HG03103 (cell line): ENCODE data around the gene PGM1.
A peak's percentile ranks its signal among the peaks of the same experiment; 100 is the strongest.

ENCODE experiments used
- ATAC-seq: cut with Tn5 transposase; IDR thresholded peaks from one replicate; pipeline ENCODE4 v1.9.1; 2021; ENCODE audit warnings: low read depth; ENCODE audit not compliant: unreplicated experiment

The PGM1 gene

GRCh38 chr1:63600248-63600647 is 7.0 kb downstream of the PGM1 start:
- no peak for ATAC-seq

DNA sequence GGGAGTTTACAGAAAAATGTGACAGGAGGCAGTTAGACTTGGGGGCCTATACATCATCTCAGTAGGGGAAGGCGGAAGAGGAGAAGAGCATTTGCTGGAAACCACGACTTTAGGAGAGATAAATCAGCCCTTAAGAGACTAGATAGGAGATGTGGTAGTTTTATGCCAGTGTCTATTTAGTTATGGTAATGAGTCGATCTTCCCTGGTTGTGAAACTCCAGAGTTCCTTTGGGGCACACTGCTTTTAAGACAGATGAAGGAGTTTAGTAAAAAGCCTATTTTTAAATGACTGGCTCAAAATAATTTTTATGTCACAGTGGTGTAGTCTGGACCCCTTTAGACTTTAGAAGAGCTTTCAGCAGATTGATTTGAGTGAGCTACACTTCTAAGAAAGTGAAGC is 7.8 kb downstream of the PGM1 start:
- ATAC-seq = no peak

GRCh38 chr1:63601463-63601862 is 8.3 kb downstream of the PGM1 start:
- no peak for ATAC-seq

DNA sequence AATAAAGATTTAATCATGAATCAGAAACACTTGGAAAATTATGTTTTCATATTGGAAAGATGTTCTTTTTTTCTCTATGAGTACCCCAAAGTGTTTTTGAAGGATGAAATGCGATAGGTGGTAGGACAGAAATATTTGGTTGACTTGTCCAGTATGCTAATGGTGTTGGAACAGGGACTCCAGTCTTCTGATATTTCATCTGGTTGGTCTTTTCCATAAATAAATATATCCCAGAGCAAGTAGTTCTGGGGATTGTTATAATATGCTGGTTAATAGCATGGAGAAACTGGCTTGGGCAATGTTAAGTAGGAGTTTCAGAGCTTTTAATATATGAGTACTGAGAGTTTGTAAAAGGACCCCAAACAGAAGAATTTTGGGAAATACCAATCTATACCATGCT is 8.7 kb downstream of the PGM1 start:
- ATAC-seq = no peak

DNA sequence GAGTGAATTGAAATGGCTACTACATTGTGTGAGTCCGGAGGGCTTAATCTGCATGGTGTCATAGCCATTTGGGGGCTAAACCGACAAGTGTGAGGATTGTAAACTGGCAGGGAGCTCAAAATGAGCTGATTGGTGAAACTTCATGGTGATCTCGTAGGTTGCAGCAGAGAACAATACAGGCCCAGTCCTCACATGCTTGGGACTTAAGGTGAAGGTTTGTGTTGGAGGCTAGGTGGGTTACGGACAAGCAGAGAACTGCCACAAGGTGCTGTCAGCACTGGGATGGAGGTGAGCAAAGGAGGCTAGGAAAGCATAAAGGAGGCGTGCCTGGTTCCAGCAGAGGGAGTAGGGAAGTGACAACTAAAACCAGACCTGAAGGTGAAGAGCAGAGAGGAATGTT is 9.4 kb downstream of the PGM1 start:
- ATAC-seq = no peak

- ATAC-seq = no peak
These were observed 10.6 kb downstream of the PGM1 start for GRCh38 chr1:63603810-63604209.

DNA sequence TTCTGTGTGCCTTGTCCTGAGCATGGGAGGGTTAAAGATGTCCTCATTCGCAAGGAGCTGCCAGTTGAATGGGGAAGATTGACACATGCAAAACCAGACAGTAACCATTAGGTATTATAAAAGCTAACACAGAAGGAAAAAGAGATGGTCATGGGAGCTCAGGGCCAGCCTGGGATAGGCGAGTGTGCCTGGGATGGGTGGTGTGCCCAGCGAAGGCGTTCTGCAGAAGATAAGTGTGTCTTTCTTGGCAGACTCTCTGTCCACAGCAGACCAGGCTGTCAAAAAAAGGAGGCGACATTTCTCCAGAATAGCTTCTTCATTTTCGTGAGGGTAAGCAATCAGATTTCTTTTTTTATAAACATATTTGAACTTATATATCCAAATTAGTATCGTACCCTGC is 14.1 kb downstream of the PGM1 start:
- ATAC-seq = no peak

GRCh38 chr1:63611231-63611630 is 18.0 kb downstream of the PGM1 start:
- ATAC-seq = no peak

- ATAC-seq = no peak
These were observed 19.4 kb downstream of the PGM1 start for GRCh38 chr1:63612564-63612963.

- ATAC-seq = no peak
These were observed 19.8 kb downstream of the PGM1 start for GRCh38 chr1:63612971-63613370.

DNA sequence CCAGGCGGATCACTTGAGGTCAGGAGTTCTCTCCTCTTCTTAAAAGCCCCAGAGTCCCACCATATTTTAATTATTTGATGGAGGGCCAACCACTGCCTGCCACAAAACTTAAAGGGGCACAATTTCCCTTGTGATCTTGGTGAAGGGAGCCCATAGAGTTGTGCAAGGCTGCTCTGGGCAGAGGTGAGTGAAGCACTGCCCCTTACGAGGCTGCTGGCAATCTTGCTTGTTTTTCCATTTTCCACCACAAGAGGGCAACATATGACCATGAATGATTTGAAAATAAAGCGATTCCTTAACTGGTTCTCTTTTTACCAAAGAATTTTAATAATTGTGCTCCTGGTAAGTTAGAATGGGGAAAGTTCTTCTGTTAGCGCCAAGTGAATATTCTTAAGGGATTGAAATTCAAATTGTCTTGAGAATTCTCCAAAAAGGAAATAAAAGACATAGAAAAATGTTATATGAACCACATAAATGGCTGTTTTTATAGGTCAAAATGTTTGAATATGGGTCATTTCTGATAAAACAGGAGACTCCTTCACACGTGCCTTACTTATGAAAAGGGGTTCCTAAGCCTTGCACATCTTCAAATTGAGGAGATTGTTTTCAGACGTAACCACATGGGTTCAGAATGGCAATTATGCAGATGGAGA is 22.7 kb downstream of the PGM1 start:
- peak; percentile 54 for ATAC-seq

DNA sequence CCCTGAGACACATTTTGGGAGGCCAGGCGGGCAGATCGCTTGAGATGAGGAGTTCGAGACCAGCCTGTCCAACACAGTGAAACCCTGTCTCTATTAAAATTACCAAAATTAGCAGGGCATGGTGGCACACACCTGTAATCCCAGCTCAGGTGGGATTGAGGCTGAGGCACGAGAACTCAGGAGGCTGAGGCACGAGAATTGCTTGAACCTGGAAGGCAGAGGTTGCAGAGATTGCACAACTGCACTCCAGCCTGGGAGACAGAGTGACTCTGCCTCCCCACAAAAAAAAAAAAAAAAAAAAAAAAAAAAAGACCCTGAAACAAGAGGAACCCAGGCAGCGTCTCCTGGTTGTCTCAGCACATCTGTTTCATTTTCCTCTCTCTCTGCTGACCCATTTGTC is 24.2 kb downstream of the PGM1 start:
- no peak for ATAC-seq

DNA sequence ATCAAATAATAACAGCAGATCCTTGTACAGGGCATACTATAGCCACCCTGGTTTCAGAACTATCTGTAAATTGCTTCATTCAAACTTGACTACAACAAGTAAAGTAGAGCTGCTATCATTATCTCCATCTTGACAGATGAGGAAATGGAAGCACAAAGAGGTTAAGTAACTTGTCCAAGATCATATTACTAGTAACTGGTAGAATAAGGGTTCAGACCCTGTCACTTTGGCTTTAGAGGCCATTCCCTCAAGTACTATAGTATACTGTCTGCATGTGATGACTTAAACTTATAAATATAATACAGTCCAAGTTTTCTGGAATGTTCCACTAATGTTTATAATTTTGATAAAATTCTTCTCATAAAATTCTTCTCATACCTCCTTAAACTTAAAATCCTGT is 24.8 kb downstream of the PGM1 start:
- ATAC-seq = no peak

- no peak for ATAC-seq
These were observed 26.3 kb downstream of the PGM1 start for GRCh38 chr1:63619558-63619957.

DNA sequence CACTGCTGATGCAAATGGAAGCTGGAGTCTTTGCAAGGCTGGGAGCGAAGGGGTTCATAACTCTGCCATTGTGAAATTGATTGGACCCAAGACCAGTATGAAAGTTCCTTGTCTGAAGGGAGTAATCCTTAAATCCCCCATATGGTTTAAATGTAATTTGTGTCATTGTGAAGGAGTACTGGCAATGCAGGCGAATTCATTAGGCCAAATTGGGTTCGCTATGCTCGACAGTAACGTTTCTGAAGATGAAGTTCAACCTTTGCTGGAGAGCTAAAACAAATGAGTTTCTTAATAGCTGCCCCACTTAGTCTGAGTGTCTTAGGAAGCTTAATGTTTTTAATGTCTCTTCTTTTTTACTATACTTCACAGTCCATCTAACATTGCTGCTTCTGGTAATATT is 27.5 kb downstream of the PGM1 start:
- no peak for ATAC-seq

DNA sequence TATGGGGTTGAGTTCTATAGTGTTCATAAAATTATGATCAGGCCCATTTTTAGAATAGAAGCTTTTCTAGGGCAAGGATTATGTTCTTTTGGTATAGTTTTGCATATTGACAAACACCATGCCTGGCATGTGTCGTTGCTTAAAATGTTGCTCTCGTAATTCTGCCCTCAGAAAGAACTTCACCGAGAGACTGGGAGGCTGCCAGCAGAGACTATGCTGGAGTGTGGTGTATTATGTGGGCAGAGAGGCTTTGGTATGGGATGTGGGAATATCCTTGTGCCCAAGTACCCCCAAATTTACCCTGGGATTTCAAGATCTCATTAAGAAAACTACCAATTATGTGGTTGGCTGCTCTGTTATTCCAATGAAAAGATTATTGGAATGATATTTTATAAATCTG is 27.9 kb downstream of the PGM1 start:
- no peak for ATAC-seq

- no peak for ATAC-seq
These were observed 28.5 kb downstream of the PGM1 start for GRCh38 chr1:63621698-63622097.

GRCh38 chr1:63622849-63623566 is 29.8 kb downstream of the PGM1 start:
- ATAC-seq = no peak

- ATAC-seq = no peak
These were observed 30.7 kb downstream of the PGM1 start for GRCh38 chr1:63623952-63624351.

- ATAC-seq = no peak
These were observed 31.7 kb downstream of the PGM1 start for GRCh38 chr1:63624911-63625310.

DNA sequence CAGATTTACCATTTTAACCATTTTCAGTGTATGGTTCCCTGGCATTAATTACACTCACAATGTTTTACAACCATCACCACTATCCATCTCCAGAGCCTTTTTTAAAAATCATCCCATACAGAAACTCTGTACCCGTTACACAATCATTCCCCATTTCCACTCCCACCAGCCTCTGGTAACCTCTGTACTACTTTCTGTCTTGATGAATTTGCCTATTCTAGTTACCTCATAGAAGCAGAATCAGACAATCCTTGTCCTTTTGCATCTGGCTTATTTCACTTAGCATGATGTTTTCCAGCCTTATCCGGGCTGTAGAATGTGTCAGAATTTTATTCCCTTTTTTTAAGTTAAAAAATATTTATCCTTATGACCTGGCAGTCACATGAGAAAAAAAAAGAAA is 33.0 kb downstream of the PGM1 start:
- no peak for ATAC-seq

- no peak for ATAC-seq
These were observed 35.4 kb downstream of the PGM1 start for GRCh38 chr1:63628607-63629006.
